Kidney capillary endothelial cell (primary cell): Measurements from ENCODE around the gene OR51A7.

Experiments used
- DNase-seq: peaks from one replicate; pipeline ENCODE4 v3.0.0-alpha.2; 2018; ENCODE audit warnings: low spot score

The OR51A7 gene

GRCh38 chr11:4957396-4957795 is 53.8 kb downstream of the OR51A7 start:
- DNase-seq, result no peak
